Left kidney (tissue), 2 donors: Measurements from ENCODE around the gene LSR. TPM values are rescaled to one million over a fixed set of nuclear protein-coding genes. Genes with fewer than 3 reads are reported as not detected.

Source experiments
- DNase-seq: peaks from one replicate; pipeline ENCODE4 v3.0.0-alpha.2; 2013
- polyA plus RNA-seq: library from polyadenylated mRNA; unstranded; fragments of 120-200 nt; gene quantifications from one replicate; pipeline ENCODE4 v1.2.1, GENCODE V29; 2013; ENCODE audit not compliant: insufficient read length

LSR gene
- polyA plus RNA-seq, 1 donor = 46.0 TPM

- DNase-seq = no peak
Measured at GRCh38 chr19:35266520-35267352, 17.9 kb downstream of the LSR start.

DNA sequence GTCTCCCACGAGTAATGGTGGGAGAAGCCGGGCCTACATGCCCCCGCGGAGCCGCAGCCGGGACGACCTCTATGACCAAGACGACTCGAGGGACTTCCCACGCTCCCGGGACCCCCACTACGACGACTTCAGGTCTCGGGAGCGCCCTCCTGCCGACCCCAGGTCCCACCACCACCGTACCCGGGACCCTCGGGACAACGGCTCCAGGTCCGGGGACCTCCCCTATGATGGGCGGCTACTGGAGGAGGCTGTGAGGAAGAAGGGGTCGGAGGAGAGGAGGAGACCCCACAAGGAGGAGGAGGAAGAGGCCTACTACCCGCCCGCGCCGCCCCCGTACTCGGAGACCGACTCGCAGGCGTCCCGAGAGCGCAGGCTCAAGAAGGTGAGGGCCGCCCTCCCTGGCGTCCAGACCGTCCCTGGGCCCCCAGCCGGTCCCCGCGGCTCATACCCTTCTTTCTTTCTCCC is 18.6 kb downstream of the LSR start:
- no peak for DNase-seq

DNA sequence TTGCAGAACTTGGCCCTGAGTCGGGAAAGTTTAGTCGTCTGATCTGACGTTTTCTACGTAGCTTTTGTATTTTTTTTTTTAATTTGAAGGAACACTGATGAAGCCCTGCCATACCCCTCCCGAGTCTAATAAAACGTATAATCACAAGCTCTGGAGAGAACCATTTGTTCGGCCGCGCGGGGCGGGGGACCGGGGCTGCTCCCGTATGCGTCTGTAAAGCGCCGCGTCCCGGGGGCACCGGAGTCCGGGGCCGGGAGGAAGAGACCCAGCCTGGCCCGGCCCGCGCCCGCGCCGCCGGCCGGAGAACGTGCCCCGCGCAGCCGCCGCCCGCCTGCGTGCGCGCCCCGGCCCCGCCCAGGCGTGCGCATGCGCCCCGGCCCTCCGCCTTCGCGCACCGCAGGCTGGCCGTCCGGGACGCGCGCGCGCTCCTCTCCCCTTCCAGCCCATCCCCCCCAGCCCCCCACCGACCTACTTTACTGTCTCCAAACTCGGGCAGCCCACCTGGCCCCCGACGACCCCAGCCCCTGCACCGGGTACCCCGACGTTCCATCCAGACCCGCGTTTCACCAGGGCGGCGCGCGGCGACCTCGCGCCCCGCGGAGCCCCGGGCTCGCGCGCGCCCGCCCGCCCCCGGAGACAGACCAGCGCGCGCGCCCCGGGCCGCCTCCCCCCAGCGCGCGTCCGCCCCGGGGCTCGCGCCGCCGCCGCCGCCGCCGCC is 19.2 kb downstream of the LSR start:
- peak; percentile 57 for DNase-seq

- DNase-seq = no peak
Measured at GRCh38 chr19:35268536-35269437, 20.0 kb downstream of the LSR start, which contains the start of gene USF2. Gene USF2, plus strand, starts transcription at chr19:35268962. Its CDS starts 140 bp downstream, at chr19:35269102.

DNA sequence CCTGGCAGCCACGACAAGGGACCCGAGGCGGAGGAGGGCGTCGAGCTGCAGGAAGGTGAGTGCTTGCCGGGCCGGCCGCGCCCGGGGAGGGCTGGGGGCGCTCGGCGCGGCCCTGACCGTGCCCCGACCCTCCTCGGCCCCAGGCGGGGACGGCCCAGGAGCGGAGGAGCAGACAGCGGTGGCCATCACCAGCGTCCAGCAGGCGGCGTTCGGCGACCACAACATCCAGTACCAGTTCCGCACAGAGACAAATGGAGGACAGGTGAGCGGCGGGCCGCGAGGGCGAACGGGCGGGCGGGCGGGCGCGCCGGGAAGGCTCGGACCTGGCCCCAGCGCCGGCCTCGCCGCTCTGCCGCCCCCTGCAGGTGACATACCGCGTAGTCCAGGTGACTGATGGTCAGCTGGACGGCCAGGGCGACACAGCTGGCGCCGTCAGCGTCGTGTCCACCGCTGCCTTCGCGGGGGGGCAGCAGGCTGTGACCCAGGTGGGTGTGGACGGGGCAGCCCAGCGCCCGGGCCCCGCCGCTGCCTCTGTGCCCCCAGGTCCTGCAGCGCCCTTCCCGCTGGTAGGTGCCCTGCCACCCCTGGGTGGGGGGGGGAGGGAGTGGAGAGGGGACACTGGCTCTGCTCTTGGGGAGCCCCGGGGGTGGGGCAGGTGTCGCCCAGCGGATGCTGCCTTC is 20.8 kb downstream of the LSR start:
- peak; percentile 84 for DNase-seq

- DNase-seq = no peak
Measured at GRCh38 chr19:35270381-35270811, 21.6 kb downstream of the LSR start.

GRCh38 chr19:35271546-35271945 is 22.7 kb downstream of the LSR start:
- DNase-seq = no peak

GRCh38 chr19:35272122-35272719 is 23.4 kb downstream of the LSR start:
- no peak for DNase-seq

GRCh38 chr19:35272954-35273649 is 24.3 kb downstream of the LSR start:
- DNase-seq = no peak

- no peak for DNase-seq
Measured at GRCh38 chr19:35273686-35274259, 25.0 kb downstream of the LSR start.

DNA sequence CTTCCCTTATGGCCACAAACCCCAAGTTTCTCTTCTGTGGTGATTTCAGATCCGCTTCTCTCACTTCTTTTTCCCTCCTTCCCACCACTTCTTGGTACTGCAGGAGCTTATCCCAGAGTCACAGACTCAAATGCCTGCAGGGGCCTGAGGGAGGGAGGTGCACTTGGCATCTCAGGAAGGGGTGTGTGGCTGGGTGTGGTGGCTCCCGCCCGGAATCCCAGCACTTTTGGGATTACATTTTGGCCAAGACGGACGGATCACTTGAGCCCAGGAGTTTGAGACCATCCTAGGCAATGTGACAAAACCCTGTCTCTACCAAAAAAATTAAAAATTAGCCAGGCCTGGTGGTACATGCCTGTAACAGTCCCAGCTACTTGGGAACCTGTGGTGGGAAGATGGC is 25.5 kb downstream of the LSR start:
- DNase-seq = no peak

- no peak for DNase-seq
Measured at GRCh38 chr19:35276706-35277281, 28.0 kb downstream of the LSR start.

GRCh38 chr19:35278578-35279284 is 29.9 kb downstream of the LSR start:
- DNase-seq = no peak

DNA sequence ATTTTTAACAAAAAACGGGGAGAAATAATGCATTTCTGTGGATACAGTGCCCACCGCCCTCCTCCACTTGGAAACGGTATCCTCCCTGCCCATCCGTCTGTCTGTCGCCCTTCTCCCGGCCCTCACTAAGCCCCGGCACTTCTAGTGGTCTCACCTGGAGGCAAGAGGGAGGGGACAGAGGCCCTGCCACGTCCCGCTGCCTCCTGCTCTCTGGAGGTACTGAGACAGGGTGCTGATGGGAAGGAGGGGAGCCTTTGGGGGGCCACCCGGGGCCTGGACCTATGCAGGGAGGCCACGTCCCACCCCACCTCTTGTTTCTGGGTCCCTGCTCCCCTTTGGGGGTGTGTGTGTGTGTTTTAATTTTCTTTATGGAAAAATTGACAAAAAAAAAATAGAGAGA is 30.6 kb downstream of the LSR start:
- DNase-seq = no peak

GRCh38 chr19:35279985-35280821 is 31.4 kb downstream of the LSR start:
- DNase-seq = no peak

- no peak for DNase-seq
Measured at GRCh38 chr19:35281303-35281702, 32.5 kb downstream of the LSR start.

DNA sequence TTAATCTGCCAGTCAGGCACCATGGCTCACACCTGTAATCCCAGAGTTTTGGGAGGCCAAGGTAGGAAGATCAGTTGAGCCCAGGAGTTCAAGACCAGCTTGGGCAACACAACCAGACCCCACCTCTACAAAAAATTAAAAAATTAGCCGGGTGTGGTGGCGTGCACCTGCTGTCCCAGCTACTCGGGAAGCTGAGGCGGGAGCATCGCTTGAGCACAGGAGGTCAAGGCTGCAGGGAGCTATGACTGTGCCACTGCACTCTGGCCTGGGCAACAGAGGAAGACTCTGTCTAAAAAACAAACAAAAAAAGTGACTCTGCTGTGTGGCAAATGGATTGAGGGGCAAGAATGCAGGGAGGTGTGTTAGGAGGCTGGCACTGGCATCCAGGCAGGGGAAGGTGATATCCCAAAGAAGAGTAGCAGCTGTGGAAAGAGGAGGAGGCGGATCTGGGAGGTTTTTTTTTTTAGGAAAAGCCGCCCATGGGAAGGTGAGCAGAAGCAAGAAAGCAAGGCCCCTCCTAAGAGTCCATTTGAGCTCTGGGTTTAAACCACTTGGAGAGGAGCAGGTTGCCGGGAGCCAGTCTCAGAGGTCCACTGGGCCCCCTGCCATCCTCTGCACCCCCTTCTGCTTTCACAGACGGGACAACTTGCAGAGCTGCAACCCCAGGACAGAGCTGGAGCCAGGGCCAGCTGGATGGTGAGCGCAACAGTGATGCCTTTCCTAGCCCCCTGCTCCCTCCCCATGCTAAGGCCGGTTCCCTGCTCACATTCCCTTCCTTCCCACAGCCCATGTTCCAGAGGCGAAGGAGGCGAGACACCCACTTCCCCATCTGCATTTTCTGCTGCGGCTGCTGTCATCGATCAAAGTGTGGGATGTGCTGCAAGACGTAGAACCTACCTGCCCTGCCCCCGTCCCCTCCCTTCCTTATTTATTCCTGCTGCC is 35.6 kb downstream of the LSR start:
- no peak for DNase-seq
